GM12878 (cell line): ENCODE results near the gene PMF1. TPM values are rescaled to one million over a fixed set of nuclear protein-coding genes. Genes with fewer than 3 reads are reported as not detected.

Experiments used
- ATAC-seq: fragments of 200-7000 bp; cut with Tn5 transposase; 3 replicates; pipeline ENCODE4 v1.9.1; 2020; ENCODE audit warnings: mild to moderate bottlenecking, moderate library complexity
- BruUV-seq: library from RNA; stranded (reverse); fragments of 400-500 nt; replicated peaks from 2 replicates; lab custom pipeline; 2021; lab: Mats Ljungman, UMichigan
- CTCF ChIA-PET: fragments of 300-600 bp; sonication (Branson Sonifier 250); formaldehyde crosslinking; extraction: SDS; loops from one replicate; lab custom pipeline; 2021; ENCODE audit warnings: inconsistent platforms; lab: Yijun Ruan, JAX
- POLR2A ChIA-PET: fragments of 350-600 bp; formaldehyde crosslinking; extraction: SDS; loops from one replicate; lab custom pipeline; 2021; ENCODE audit warnings: inconsistent platforms; lab: Charles Lee
- RAD21 ChIA-PET: fragments of 300-600 bp; sonication (Branson Sonifier 250); formaldehyde crosslinking; loops from one replicate; lab custom pipeline; 2023; ENCODE audit warnings: antibody characterized with exemption; ENCODE audit not compliant: unreplicated experiment; lab: Charles Lee
- SMC1A ChIA-PET: fragments of 300-600 bp; sonication (Branson Sonifier 250); formaldehyde crosslinking; loops from one replicate; lab custom pipeline; 2023; ENCODE audit not compliant: unreplicated experiment, uncharacterized antibody; lab: Charles Lee
- DNase-seq: peaks from one replicate; pipeline ENCODE4 v3.0.0-alpha.2; 2011; ENCODE audit warnings: low read depth, low spot score
- FAIRE-seq: peaks from 3 replicates; lab custom pipeline; 2011; peaks lifted over from hg19 to GRCh38; lab: Jason Lieb, UNC
- H2AFZ ChIP-seq: 2 replicates; pipeline ENCODE4 v1.6.0; 2011; ENCODE audit warnings: low read depth, low read length, control low read depth; ENCODE audit not compliant: control insufficient read depth
- H3K27ac ChIP-seq: 2 replicates; pipeline ENCODE4 v1.5.1; 2011; ENCODE audit warnings: control low read depth; ENCODE audit not compliant: control insufficient read depth, insufficient read depth
- H3K27me3 ChIP-seq, 2 experiments: replicated peaks in 1 of 2; 2 replicates each; pipeline versions ENCODE4 v1.6.0 to v1.6.1; 2011; ENCODE audit warnings: low read length in 1 of 2; ENCODE audit not compliant: control insufficient read depth in 2 of 2, insufficient read depth in 2 of 2
- H3K36me3 ChIP-seq, 2 experiments: 2 replicates each; pipeline ENCODE4 v1.5.1; 2011; ENCODE audit warnings: low read length in 1 of 2; ENCODE audit not compliant: control insufficient read depth in 2 of 2, insufficient read depth in 2 of 2
- H3K4me1 ChIP-seq: 2 replicates; pipeline ENCODE4 v1.6.1; 2011; ENCODE audit warnings: mild to moderate bottlenecking, low read length, moderate library complexity, mixed read lengths; ENCODE audit not compliant: control insufficient read depth, insufficient read depth
- H3K4me2 ChIP-seq: 2 replicates; pipeline ENCODE4 v1.6.0; 2011; ENCODE audit warnings: control low read depth; ENCODE audit not compliant: control insufficient read depth, insufficient read depth
- H3K4me3 ChIP-seq: fragments of 200-600 bp; sonication (generic); 2 replicates; pipeline ENCODE4 v1.5.1; 2016
- H3K79me2 ChIP-seq: 2 replicates; pipeline ENCODE4 v1.6.0; 2011; ENCODE audit warnings: low read length; ENCODE audit not compliant: control insufficient read depth, insufficient read depth
- H3K9ac ChIP-seq: 2 replicates; pipeline ENCODE4 v1.8.0; 2011; ENCODE audit warnings: low read length, control low read depth, mixed read lengths; ENCODE audit not compliant: control insufficient read depth, insufficient read depth
- H3K9me3 ChIP-seq: replicated peaks from 3 replicates; pipeline ENCODE4 v1.5.1; 2011; ENCODE audit warnings: mild to moderate bottlenecking, low read length; ENCODE audit not compliant: control insufficient read depth, insufficient read depth
- H4K20me1 ChIP-seq: 2 replicates; pipeline ENCODE4 v1.6.0; 2011; ENCODE audit not compliant: control insufficient read depth, insufficient read depth
- E2F4 ChIP-seq: IDR thresholded peaks from 2 replicates; pipeline ENCODE4 v1.6.1; 2012; ENCODE audit warnings: low read depth, low read length, improper control_type of control experiment
- FOXK2 ChIP-seq: fragments of 450-650 bp; IDR thresholded peaks from 2 replicates; pipeline ENCODE4 v1.6.1; 2017; ENCODE audit warnings: mild to moderate bottlenecking, moderate library complexity
- HDGF ChIP-seq: fragments of 450-650 bp; IDR thresholded peaks from 2 replicates; pipeline ENCODE4 v1.6.1; 2016; ENCODE audit warnings: antibody characterized with exemption
- IRF4 ChIP-seq: IDR thresholded peaks from 2 replicates; pipeline ENCODE4 v1.6.1; 2011; ENCODE audit warnings: low read depth, low read length
- KLF5 ChIP-seq: fragments of 450-650 bp; IDR thresholded peaks from 2 replicates; pipeline ENCODE4 v1.6.1; 2014; ENCODE audit warnings: mild to moderate bottlenecking; ENCODE audit not compliant: partially characterized antibody
- MXI1 ChIP-seq: fragments of 150-350 bp; IDR thresholded peaks from 2 replicates; pipeline ENCODE4 v1.6.1; 2011; ENCODE audit warnings: low read depth, mild to moderate bottlenecking, inconsistent platforms, low read length, improper control_type of control experiment
- NFYB ChIP-seq: IDR thresholded peaks from 2 replicates; pipeline ENCODE4 v1.6.1; 2011; ENCODE audit warnings: low read depth, mild to moderate bottlenecking, low read length, improper control_type of control experiment, moderate library complexity; ENCODE audit not compliant: insufficient read depth
- TCF12 ChIP-seq: IDR thresholded peaks from 2 replicates; pipeline ENCODE4 v1.6.1; 2011; ENCODE audit warnings: low read depth, mild to moderate bottlenecking, low read length
- TCF3 ChIP-seq: IDR thresholded peaks from 2 replicates; pipeline ENCODE4 v1.6.1; 2012; ENCODE audit warnings: low read depth, mild to moderate bottlenecking, low read length, borderline replicate concordance; ENCODE audit not compliant: insufficient read depth
- ZBTB11 ChIP-seq: fragments of 450-650 bp; formaldehyde crosslinking; IDR thresholded peaks from 2 replicates; pipeline ENCODE4 v1.5.0; 2022; ENCODE audit warnings: mild to moderate bottlenecking, missing genetic modification characterization
- WGBS: methylation state at CpG from one replicate; pipeline ENCODE4 v1.1.6; 2016; ENCODE audit warnings: low lambda C conversion rate; ENCODE audit not compliant: insufficient replicate concordance, insufficient coverage; ENCODE audit errors: missing lambda C conversion rate; 5-methylcytosine and 5-hydroxymethylcytosine counted together
- in situ Hi-C: fragments of 300-500 bp; cut with MboI; formaldehyde crosslinking; loops from 9 replicates; pipeline ENCODE4 v1.14.3; 2018; ENCODE audit warnings: mixed read lengths
- intact Hi-C: fragments of 100-400 bp; cut with micrococcal nuclease; formaldehyde crosslinking; loops from one replicate; pipeline ENCODE4 v1.14.2; 2022; ENCODE audit not compliant: unreplicated experiment
- polyA plus RNA-seq, 11 experiments: library from polyadenylated mRNA; depleted of rRNA in 4 of 11; unstranded in 6 of 11; stranded (reverse) in 5 of 11; fragments of >200 nt; fragmentation: Nextera tagmentation in 4 of 11; fragmentation: Illumina TruSeq in 1 of 11; extraction: Ambion mirVana in 4 of 11; extraction: Trizol in 1 of 11; gene quantifications; 1 replicate in 1 of 11; 2 replicates in 10 of 11; pipeline versions ENCODE4 v1.2.1 to v1.2.3, GENCODE V29; 2011 to 2016; ENCODE audit warnings: inconsistent platforms in 2 of 11, missing spikeins in 2 of 11, low read depth in 1 of 11
- total RNA-seq, 4 experiments: library from RNA; depleted of rRNA in 3 of 4; stranded (reverse); fragments of >200 nt in 3 of 4; fragmentation: Illumina TruSeq in 1 of 4; extraction: Trizol in 1 of 4; gene quantifications; 2 replicates each; pipeline versions ENCODE4 v1.2.1 to v1.2.3, GENCODE V29; 2013 to 2021
- TF ChIP-seq, protein P1 (sequence below): fragments of 450-650 bp; IDR thresholded peaks from 2 replicates; pipeline ENCODE4 v1.6.1; 2017; ENCODE audit warnings: mild to moderate bottlenecking, moderate library complexity
- TF ChIP-seq, protein P2 (sequence below): IDR thresholded peaks from 2 replicates; pipeline ENCODE4 v1.6.1; 2012; ENCODE audit warnings: low read length, inconsistent platforms

PMF1 gene
- total and polyA plus RNA-seq, 10 of the 15 experiments (the other 5 are each of a cell fraction or from before 2014, with no cell fraction given), result 6.7 to 105 (median 67.3) TPM

GRCh38 chr1:156257711-156258110 lies 44.9 kb downstream of the PMF1 start (continued):
- TF ChIP-seq E2F4, result no peak
- TF ChIP-seq HDGF, result no peak

DNA sequence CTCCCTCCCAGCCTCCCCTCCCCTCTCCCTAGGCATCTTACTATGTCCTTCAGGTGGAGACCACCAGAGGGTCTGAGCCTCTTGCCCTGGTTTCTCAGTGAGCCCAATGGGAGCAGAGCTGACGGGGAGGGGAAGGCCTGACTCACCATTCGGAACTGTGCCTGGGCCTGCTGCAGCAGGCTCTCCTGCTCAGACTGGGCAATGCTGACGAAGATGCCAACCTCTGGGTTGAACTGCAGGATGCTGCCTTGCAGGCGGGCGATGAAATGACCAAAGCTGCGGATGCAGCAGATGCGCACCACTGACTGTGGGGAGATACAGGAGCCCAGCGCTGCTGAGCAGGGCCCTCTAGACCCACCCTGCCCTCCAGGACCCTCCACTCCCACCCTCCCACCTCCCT lies 46.1 kb downstream of the PMF1 start:
- ChIA-PET POLR2A (no interaction called here), SMC1A (interaction anchor here (0.6 to 1.0 kb wide), 2 partner anchors 53 to 111 kb away, joined by 3 read pairs; no protein-coding TSS in a partner anchor), RAD21 (no interaction called here), CTCF (interaction anchor here (0.8 to 1.9 kb wide), 2 partner anchors 34 to 187 kb away, joined by 4 to 5 read pairs; no protein-coding TSS in a partner anchor)
- H3K9me3 ChIP-seq, result no peaks in the 10 kb centered on the region
- ATAC-seq, result no peak
- H3K27me3 ChIP-seq, result no peaks in the 10 kb centered on the region
- H3K4me2 ChIP-seq, result no peak overlapping the region
- no peaks in the 10 kb centered on the region for H3K79me2 ChIP-seq
- H3K36me3 ChIP-seq, result peaks cover 43 to 49% of the 10 kb centered on the region in 2 experiments
- no peak for DNase-seq
- H3K4me1 ChIP-seq, result no peaks in the 10 kb centered on the region
- intact Hi-C loops, result no loop called here
- no peak overlapping the region for H3K4me3 ChIP-seq
- no peak overlapping the region for H3K9ac ChIP-seq
- H3K27ac ChIP-seq, result no peak overlapping the region
- H2AFZ ChIP-seq, result no peak overlapping the region
- H4K20me1 ChIP-seq, result no peaks in the 10 kb centered on the region
- no peak for FAIRE-seq
- in situ Hi-C loops, result no loop called here
- 98% methylated on average over 8 of the region's 8 CpGs for WGBS
- BruUV-seq, result no TSS peak
- TF ChIP-seq TCF3 (no peak), ZBTB11 (CRISPR knock-in tag) (no peak), FOXK2 (no peak), MXI1 (no peak), NFYB (no peak), IRF4 (no peak), TCF12 (no peak), KLF5 (no peak)
- TF ChIP-seq, protein P1, sequence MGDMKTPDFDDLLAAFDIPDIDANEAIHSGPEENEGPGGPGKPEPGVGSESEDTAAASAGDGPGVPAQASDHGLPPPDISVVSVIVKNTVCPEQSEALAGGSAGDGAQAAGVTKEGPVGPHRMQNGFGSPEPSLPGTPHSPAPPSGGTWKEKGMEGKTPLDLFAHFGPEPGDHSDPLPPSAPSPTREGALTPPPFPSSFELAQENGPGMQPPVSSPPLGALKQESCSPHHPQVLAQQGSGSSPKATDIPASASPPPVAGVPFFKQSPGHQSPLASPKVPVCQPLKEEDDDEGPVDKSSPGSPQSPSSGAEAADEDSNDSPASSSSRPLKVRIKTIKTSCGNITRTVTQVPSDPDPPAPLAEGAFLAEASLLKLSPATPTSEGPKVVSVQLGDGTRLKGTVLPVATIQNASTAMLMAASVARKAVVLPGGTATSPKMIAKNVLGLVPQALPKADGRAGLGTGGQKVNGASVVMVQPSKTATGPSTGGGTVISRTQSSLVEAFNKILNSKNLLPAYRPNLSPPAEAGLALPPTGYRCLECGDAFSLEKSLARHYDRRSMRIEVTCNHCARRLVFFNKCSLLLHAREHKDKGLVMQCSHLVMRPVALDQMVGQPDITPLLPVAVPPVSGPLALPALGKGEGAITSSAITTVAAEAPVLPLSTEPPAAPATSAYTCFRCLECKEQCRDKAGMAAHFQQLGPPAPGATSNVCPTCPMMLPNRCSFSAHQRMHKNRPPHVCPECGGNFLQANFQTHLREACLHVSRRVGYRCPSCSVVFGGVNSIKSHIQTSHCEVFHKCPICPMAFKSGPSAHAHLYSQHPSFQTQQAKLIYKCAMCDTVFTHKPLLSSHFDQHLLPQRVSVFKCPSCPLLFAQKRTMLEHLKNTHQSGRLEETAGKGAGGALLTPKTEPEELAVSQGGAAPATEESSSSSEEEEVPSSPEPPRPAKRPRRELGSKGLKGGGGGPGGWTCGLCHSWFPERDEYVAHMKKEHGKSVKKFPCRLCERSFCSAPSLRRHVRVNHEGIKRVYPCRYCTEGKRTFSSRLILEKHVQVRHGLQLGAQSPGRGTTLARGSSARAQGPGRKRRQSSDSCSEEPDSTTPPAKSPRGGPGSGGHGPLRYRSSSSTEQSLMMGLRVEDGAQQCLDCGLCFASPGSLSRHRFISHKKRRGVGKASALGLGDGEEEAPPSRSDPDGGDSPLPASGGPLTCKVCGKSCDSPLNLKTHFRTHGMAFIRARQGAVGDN, result no peak
- TF ChIP-seq, protein P2, sequence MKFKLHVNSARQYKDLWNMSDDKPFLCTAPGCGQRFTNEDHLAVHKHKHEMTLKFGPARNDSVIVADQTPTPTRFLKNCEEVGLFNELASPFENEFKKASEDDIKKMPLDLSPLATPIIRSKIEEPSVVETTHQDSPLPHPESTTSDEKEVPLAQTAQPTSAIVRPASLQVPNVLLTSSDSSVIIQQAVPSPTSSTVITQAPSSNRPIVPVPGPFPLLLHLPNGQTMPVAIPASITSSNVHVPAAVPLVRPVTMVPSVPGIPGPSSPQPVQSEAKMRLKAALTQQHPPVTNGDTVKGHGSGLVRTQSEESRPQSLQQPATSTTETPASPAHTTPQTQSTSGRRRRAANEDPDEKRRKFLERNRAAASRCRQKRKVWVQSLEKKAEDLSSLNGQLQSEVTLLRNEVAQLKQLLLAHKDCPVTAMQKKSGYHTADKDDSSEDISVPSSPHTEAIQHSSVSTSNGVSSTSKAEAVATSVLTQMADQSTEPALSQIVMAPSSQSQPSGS, result no peak
